ENCODE data around the gene ALAS2. TPM values are rescaled to one million over a fixed set of nuclear protein-coding genes. Genes with fewer than 3 reads are reported as not detected.

The ALAS2 gene
- total RNA-seq, 1 donor from 2014 or later: not detected

- no peaks in the 10 kb centered on the region for H3K36me3 ChIP-seq (ENCODE audit: insufficient read depth, low read length)
- Mint-ChIP-seq H3K4me1 (ENCODE audit: low read depth, unreplicated experiment) (no peaks in the 10 kb centered on the region), H3K27me3 (ENCODE audit: low read depth, unreplicated experiment) (peaks cover 2% of the 10 kb centered on the region), H3K4me3 (ENCODE audit: unreplicated experiment) (no peak overlapping the region), H3K36me3 (ENCODE audit: low read depth, unreplicated experiment) (peaks cover 2% of the 10 kb centered on the region), H3K9me3 (ENCODE audit: unreplicated experiment) (no peaks in the 10 kb centered on the region), H3K27ac (ENCODE audit: unreplicated experiment) (no peak overlapping the region)
- peak; percentile 82 for FAIRE-seq
- H3K9ac ChIP-seq (ENCODE audit: low read length): no peak overlapping the region
- TF ChIP-seq CTCF (IDR thresholded peaks at IDR 0.05; ENCODE audit: insufficient read depth, low read depth, low read length) (no peak), EZH2 (IDR thresholded peaks at IDR 0.05; ENCODE audit: insufficient read depth, low read length) (no peak)
- no peak overlapping the region for H3K4me3 ChIP-seq (ENCODE audit: insufficient read depth, low read depth, low read length)
- H4K20me1 ChIP-seq (ENCODE audit: insufficient read depth, low read length): no peaks in the 10 kb centered on the region
- H3K27me3 ChIP-seq (ENCODE audit: insufficient read depth, low read length): no peaks in the 10 kb centered on the region
- H2AFZ ChIP-seq (ENCODE audit: low read depth, low read length): no peak overlapping the region
- no peak overlapping the region for H3K27ac ChIP-seq (ENCODE audit: low read depth, low read length)
- DNase-seq (ENCODE audit: low read depth): no peak
- H3K4me2 ChIP-seq (ENCODE audit: low read length): no peak overlapping the region
- no peaks in the 10 kb centered on the region for H3K4me1 ChIP-seq (ENCODE audit: insufficient read depth, low read length)
- H3K79me2 ChIP-seq (ENCODE audit: insufficient read depth, low read length): no peaks in the 10 kb centered on the region
- H3K9me3 ChIP-seq (ENCODE audit: insufficient read depth, low read depth, low read length): no peaks in the 10 kb centered on the region
Observed at GRCh38 chrX:54964766-54965497, 65.8 kb downstream of the ALAS2 start.

- H3K27ac Mint-ChIP-seq (ENCODE audit: unreplicated experiment): no peak overlapping the region
- H3K27ac ChIP-seq (ENCODE audit: low read depth, low read length): no peak overlapping the region
- no peak for DNase-seq (ENCODE audit: low read depth)
- no peaks in the 10 kb centered on the region for H3K9me3 ChIP-seq (ENCODE audit: insufficient read depth, low read depth, low read length)
- no peaks in the 10 kb centered on the region for H3K9me3 Mint-ChIP-seq (ENCODE audit: unreplicated experiment)
- no peak overlapping the region for H3K4me2 ChIP-seq (ENCODE audit: low read length)
- H2AFZ ChIP-seq (ENCODE audit: low read depth, low read length): no peak overlapping the region
- no peak for TF ChIP-seq EZH2 (IDR thresholded peaks at IDR 0.05; ENCODE audit: insufficient read depth, low read length)
- no peak for TF ChIP-seq CTCF (IDR thresholded peaks at IDR 0.05; ENCODE audit: insufficient read depth, low read depth, low read length)
- H3K27me3 Mint-ChIP-seq (ENCODE audit: low read depth, unreplicated experiment): peaks cover 2% of the 10 kb centered on the region
- H3K36me3 Mint-ChIP-seq (ENCODE audit: low read depth, unreplicated experiment): peaks cover 2% of the 10 kb centered on the region
- H3K4me1 ChIP-seq (ENCODE audit: insufficient read depth, low read length): no peaks in the 10 kb centered on the region
- H3K9ac ChIP-seq (ENCODE audit: low read length): no peak overlapping the region
- no peaks in the 10 kb centered on the region for H3K27me3 ChIP-seq (ENCODE audit: insufficient read depth, low read length)
- H3K79me2 ChIP-seq (ENCODE audit: insufficient read depth, low read length): no peaks in the 10 kb centered on the region
- no peak overlapping the region for H3K4me3 ChIP-seq (ENCODE audit: insufficient read depth, low read depth, low read length)
- no peaks in the 10 kb centered on the region for H4K20me1 ChIP-seq (ENCODE audit: insufficient read depth, low read length)
- no peaks in the 10 kb centered on the region for H3K4me1 Mint-ChIP-seq (ENCODE audit: low read depth, unreplicated experiment)
- FAIRE-seq: no peak
- no peak overlapping the region for H3K4me3 Mint-ChIP-seq (ENCODE audit: unreplicated experiment)
- no peaks in the 10 kb centered on the region for H3K36me3 ChIP-seq (ENCODE audit: insufficient read depth, low read length)
Observed at GRCh38 chrX:54961750-54962149, 69.0 kb downstream of the ALAS2 start.

Other genes starting within 250 kb of the ALAS2 start
- gene ITIH6, start 232.7 kb downstream of the ALAS2 start, total RNA-seq: not detected in 2 replicates
- gene MAGED2, start 223.2 kb downstream of the ALAS2 start, total RNA-seq: 498 and 502 TPM in 2 replicates
- 83.9 and 86.6 TPM in 2 replicates for gene TRO, start 110.2 kb downstream of the ALAS2 start, total RNA-seq
- 0.34 TPM in 1 of 2 replicates, not detected in the other for gene PFKFB1, start 36.8 kb downstream of the ALAS2 start, total RNA-seq
- gene APEX2, start 30.6 kb downstream of the ALAS2 start, total RNA-seq: 14.5 and 15.0 TPM in 2 replicates
- not detected in 2 replicates for gene PAGE2B, start 44.1 kb upstream of the ALAS2 start, total RNA-seq
- gene PAGE2, start 58.0 kb upstream of the ALAS2 start, total RNA-seq: not detected in 2 replicates
- not detected in 2 replicates for gene PAGE5, start 189.4 kb upstream of the ALAS2 start, total RNA-seq
- not detected in 2 replicates for gene PAGE3, start 233.9 kb upstream of the ALAS2 start, total RNA-seq

Data from astrocyte (in vitro differentiated cells and primary cell).